HT1080 (cell line): ENCODE results near the gene SLC6A3. TPM values are rescaled to one million over a fixed set of nuclear protein-coding genes. Genes with fewer than 3 reads are reported as not detected.

ENCODE experiments used
- DNase-seq: peaks from one replicate; pipeline ENCODE4 v3.0.0-alpha.2; 2015; ENCODE audit warnings: low read depth
- total RNA-seq: library from RNA; depleted of rRNA; stranded (reverse); fragments of >200 nt; shearing (Covaris generic); gene quantifications from 2 replicates; pipeline ENCODE4 v1.2.3, GENCODE V29; 2014

Gene SLC6A3
- total RNA-seq, 1 experiment from 2014 or later, result not detected

DNA sequence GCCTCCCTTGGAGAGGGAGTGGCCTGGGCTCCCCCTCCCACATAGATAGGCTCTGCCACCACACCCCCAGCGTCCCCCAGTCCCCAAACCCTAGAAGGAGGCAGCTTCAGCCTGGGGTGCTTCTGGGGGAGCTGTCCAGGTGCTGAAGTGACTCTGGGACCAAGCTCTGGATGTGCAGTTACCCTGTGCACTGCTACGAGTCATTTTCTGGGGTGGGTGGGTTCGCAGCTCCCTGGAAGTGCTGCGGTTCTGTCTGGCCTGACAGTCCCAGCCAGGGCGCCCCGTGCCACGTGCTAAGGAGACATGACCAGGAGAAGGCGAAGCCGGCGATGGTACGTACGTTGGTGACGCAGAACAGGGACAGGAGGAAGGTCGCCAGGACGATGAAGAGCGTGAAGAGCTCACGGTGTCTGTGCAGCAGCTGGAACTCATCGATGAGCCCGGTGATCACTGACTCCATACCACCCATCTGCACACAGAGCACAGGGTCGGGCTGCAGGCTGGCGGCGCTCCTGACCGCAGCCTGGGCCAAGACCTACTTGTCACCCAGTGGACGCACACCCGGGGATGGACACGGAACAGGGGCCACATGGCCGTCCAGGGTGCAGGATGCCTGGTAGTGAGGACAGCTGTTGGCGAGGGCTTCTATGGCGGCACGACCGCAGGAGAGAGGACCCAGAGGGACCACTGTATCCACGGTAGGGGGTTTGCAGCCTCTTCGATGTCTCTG lies 35.7 kb downstream of the SLC6A3 start:
- no peak for DNase-seq

DNA sequence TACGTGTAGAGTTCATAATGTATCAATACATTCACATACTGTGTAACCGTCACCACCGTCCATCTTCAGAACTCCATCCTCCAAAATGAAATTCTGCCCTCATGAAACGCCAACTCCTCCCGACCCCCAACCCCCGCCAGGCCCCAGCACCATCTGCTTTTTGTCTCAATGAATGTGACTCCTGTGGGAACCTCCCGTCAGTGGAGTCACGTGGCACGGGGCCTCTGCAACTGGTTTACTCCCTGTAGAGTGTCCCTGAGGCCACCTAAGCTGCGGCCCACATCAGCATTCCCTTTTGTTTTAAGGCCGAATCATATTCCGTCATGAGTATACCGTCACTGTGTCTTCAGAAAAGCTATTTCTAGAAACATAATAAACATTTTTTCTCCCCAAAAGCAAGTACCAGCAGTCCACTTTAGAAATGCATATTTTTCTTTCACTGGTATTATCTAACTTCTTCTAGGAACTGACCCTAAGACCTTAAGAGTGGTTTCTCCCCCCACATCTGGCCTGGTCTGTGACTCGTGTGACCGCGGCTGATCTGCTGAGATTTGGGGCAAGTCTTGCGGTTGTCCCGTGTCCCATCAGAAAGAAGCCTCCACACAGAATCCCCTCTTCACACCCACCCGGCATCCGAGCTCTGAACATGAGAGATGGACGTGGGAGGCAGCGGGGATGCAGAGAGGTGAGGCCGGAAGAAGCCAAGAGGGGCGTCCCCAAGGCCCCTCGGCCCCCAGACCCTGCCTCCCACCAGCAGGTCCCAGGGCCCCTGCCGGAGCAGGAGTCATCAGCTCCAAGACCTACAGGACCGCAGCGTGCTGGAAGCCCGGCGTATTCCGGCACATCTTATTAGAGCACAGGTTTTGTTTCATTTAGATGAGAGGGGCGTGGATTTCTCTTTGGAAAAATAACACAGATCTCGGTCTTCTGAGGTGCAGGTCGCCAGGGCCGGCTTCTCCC lies 38.3 kb downstream of the SLC6A3 start:
- no peak for DNase-seq

DNA sequence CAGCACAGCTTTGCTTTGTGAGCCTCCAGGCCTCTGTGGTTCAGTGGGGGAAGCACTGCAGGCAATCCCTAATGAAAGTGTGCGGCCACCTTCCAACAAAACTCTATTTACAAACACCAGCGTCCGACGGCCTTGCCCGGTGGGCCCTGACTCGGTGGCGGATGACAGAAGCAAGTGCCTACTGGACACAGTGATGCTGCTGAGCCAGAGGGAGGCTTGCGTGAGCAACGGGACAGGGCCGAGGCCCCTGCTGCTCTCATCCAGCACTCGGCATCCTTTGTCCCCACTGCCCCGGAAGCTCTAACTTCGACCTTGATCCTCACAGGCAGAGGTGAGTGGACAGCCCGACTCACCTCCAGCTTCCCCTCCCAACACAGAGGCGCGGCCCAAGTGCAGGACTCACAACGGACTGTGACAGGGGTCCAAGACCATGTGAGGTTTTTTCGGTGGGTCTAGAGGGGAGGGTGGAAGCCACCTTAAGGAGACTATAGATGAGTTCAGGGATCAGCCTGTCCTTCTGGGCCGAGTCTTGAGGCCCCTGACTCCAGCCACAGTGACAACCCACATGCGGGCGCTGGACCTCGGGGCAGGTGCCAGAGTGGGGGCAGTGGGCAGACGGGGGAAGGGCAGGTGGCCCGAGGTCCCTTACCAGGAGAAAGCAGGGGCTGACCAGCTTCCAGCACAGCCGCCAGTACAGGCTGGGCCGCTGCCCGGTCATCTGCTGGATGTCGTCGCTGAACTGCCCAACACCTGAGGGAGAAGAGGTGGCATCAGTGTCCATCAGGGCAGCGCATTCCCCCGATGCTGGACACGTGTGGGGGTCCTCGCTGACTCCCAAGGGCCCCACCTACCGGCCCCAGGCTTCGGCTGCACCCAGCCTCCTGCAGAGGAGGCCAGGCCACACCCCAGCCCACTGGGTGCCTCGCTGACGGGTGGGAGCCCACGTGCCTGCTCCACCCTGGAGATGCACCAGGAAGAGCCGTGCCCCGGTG lies 39.4 kb downstream of the SLC6A3 start:
- DNase-seq, result no peak

GRCh38 chr5:1405121-1405520 lies 40.1 kb downstream of the SLC6A3 start:
- DNase-seq, result no peak

GRCh38 chr5:1404062-1404461 lies 41.2 kb downstream of the SLC6A3 start:
- DNase-seq, result no peak

DNA sequence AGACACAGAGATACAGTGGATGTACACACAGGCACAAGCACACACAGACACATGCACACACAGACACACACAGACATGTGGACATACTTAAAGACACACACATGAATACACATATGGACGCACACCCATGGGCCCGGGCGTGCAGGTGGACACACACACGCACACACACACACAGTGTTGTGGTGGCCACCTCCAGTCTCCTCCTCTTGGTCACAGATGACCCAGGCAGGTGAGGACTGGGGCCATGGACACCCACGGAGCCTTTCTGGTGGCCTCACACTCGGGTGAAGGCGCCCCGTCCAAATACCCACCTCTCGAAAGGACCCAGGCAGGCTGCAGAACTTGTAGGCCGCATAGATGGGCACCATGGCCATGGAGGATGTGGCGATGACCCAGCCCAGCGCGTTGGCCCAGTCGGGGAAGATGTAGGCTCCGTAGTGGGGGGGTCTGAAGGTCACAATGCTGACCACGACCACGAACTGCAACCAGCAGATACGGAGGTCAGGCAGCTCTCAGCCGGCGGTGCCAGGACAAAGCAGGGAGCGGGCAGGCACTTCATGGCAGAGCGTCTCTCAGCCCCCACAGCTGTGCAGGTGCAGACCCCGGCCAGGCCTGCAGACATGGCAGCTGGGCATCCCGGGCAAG lies 42.5 kb downstream of the SLC6A3 start:
- DNase-seq, result no peak

DNA sequence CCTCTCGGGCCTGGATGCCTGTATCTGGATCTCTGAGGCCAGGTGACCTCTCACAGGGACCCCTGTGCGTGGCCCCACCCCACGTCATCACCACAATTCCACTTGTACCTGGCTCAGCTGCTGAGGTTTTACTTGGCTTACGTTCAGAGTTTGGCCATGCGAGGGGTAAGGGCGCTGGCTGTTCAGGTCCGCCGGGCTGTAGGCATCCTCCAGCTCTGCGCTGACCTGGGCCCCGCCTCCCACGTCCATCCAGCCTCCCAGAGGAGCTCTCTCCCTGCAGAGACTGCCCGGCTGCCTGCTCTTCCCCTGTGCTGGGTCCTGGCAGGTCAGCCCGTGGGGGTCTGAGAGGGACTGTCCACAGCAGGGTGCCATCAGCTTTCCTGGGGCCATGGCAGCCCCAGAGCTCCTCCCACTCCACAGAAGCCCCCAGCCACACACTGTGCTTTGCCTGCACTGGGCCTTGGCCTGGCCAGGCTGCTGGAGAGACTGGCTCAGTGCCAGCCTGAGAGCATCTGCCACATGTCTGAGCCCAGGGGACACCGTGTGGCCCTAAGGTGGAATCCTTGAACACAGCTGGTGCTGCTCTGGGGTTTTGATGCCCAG lies 43.6 kb downstream of the SLC6A3 start:
- DNase-seq, result no peak

- DNase-seq, result no peak
These were observed 44.3 kb downstream of the SLC6A3 start for GRCh38 chr5:1400936-1401335.

DNA sequence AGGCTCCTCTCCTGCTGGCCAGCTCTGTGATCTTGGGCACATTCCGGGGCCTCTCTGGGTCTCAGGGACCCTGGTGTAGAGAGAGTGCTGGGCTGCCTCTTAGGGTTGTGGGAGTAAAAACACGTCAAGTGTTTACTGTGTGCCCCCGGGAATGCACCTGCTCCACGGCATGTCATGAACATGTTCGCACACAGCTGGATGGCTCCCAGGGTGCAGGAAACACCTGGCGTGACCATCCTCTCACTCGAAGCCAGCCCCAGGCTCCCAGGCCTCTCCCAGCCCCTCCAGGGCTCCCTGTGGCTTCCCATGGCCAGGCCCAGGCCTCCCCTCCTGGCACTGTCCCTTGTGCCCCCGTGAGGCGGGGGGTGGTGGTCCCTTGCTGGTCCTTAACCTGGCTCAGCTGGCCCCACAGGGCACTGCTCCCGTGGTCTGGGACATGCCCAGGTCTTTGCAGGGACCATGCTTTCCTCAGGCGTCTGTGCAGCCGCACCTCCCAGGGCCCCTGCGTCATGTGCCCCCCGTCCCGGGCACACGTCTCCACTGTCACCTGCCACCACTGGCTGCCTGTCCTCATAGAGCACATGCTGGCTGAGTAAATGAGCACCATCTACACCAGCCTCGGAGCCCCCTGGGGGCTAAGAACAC lies 44.9 kb downstream of the SLC6A3 start:
- no peak for DNase-seq

DNA sequence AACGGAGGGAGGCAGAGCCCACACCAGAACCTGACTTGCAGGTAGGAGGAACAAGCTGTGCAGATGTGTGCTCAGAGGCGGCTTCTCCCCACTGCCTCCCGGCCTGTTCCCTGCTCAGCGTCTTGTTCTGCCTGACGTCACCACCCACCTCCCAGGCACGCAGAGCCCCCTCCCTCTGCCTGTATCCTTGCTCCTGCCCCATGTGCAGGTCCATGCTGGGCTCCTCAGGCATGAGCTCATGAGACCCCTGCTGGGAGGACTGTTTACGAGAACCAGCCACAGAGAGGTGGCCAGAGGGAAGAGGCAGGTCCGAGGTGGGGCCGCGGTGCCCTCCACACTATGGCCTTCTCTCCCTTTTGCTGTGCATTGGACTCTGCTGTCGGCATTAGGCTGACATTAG lies 45.5 kb downstream of the SLC6A3 start:
- no peak for DNase-seq

DNA sequence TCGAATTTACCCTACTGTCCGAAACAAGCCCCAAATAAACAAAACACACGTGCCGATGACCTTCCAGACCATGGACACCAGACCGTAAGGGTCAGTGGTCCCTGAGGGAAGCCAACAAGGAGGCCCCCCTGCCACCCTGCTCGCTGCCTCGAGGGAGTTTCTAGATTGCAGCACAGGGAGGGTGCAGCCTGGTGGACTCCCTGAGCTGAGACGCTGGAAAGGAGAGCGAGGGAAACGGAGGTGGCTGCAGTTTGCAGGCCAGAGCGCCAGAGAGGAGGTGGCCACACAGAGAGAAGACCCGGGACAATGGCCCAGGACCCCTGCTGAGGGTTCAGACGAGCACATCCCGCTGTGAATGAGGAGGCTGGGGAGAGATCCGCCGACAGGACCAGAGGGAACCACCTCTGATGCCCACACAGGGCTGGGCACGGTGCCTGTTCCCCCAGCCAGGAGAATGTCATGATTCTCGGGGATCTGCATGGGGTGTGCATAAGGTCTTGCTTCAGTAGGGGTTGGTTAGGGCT lies 48.9 kb downstream of the SLC6A3 start:
- no peak for DNase-seq

DNA sequence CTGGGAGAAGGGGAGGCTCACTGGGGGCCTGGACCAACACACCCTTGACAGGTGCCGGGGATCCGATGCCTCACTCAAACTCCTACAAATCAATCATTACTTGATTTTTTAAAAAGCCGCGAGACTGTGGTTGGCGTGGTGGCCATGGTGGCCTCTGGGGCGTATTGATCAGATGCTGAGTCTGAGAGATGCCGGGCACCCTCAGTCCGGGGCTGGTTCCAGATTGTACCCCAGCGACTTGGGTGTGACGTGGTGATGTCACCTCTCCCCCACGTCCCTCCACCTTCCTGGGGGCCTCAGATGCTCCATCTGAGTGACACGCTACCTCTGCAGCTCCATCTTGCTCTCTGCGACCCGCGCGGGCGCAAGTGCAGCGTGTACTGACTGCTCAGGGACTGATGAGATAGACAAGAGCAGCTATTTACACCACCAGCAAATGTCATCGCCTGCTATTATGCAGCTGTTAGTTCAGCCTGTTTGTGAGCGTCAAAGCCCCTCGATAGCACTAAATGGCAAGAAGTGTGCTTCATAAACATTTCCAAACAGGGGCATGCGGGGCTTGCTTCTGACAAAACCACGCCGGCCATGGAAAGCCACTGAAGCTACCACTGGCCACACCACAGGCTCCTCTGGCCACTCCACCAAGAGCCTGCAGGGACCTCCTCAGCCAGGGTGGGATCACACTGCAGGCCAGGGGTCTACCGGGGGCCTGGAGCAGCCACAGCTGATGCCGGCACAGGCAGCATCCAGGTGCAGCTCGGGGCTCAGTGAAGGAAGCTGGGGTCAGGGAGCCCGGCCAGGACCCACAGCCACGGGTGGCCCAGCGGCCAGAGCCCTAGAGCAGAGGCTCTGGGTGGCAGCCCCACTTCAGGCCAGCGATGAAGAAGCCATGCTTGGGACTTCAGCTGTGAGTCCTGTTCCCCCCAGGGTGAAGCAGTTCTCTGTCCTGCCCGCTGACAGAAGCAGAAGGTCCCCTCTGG lies 50.1 kb downstream of the SLC6A3 start:
- no peak for DNase-seq

DNA sequence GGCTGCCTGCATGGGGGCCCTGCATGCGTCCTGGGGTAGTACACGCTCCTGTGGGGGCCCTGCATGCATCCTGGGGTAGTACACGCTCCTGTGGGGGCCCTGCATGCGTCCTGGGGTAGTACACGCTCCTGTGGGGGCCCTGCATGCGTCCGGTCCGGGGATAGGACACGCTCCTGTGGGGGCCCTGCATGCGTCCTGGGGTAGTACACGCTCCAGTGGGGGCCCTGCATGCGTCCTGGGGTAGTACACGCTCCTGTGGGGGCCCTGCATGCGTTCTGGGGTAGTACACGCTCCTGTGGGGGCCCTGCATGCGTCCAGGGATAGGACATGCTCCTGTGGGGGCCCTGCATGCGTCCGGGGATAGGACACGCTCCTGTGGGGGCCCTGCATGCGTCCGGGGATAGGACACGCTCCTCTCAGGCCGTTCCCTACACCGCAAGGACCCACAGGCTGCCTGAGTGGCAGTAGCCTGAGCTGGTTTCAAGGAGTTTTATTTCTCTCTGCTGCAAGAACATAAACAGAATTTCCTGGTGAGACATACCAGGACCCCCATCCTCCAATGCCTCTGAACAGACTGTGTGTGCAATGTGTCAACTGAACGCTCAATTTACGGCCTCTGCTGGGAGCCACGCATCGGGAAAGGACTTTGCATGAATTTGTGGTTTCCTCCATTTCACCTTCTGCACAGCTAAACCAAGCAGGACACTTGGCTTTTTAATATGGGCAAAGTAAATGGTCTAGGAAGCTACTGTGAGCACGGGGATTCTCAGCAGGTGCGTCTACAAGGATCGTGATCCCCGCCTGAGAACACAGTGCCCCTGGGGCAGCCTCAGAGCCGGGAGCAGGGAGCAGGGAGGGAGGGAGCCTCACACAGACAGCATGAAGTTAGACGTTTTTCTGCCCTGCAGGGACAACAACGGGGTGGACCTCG lies 51.4 kb downstream of the SLC6A3 start:
- no peak for DNase-seq

GRCh38 chr5:1392801-1393565 lies 52.3 kb downstream of the SLC6A3 start:
- DNase-seq, result no peak

DNA sequence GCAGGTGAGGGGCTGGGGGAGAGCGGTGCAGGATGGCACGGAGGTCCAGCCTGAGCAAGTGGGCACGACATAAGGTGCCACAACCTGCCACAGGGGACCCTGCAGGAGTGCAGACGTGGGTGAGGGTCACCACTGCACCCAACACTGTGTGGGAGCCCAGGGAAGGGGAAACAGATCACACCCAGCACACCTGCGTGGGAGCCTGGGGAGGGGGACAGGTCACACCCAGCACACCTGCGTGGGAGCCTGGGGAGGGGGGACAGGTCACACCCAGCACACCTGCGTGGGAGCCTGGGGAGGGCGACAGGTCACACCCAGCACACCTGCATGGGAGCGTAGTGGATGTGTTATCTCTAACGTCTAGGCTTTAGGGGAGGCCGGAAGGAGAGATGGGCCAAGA lies 53.0 kb downstream of the SLC6A3 start:
- no peak for DNase-seq

DNA sequence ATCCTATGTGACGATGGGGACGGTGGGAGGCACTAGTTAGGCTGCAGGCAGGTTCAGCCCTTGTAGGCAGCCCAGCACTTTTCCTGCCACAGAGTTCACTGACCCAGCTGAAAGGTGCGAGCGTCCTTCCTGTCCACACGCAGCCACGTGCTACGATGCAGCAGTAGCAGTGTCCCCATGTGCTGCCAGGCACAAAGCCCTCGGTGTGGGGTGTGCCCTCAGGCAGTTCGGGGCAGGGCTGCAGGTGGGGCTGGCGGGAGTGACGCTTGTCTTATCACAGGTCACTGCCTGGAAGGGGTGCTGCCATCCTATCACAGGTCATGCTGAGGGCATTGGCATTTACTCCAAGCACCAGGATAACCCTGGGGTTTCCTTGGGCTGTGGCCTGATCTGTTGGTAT lies 53.5 kb downstream of the SLC6A3 start:
- DNase-seq, result no peak
